Rectal smooth muscle tissue (tissue), 1 donor: ENCODE measurements around the gene CGB1.
A peak's percentile ranks its signal among the peaks of the same experiment; 100 is the strongest.

Experiments
- H3K27ac ChIP-seq: one replicate; pipeline ENCODE4 v1.7.0; 2013; ENCODE audit warnings: low read depth, low read length, inconsistent platforms
- H3K27me3 ChIP-seq: one replicate; pipeline ENCODE4 v1.7.0; 2013; ENCODE audit warnings: low read length; ENCODE audit not compliant: control insufficient read depth, insufficient read depth
- H3K36me3 ChIP-seq: one replicate; pipeline ENCODE4 v1.7.0; 2013; ENCODE audit warnings: low read length; ENCODE audit not compliant: control insufficient read depth, insufficient read depth
- H3K4me1 ChIP-seq: one replicate; pipeline ENCODE4 v1.7.0; 2013; ENCODE audit warnings: low read length; ENCODE audit not compliant: control insufficient read depth, insufficient read depth
- H3K4me3 ChIP-seq: one replicate; pipeline ENCODE4 v1.7.0; 2013; ENCODE audit warnings: low read length
- H3K9ac ChIP-seq: one replicate; pipeline ENCODE4 v1.7.0; 2013; ENCODE audit warnings: low read length

CGB1 gene

DNA sequence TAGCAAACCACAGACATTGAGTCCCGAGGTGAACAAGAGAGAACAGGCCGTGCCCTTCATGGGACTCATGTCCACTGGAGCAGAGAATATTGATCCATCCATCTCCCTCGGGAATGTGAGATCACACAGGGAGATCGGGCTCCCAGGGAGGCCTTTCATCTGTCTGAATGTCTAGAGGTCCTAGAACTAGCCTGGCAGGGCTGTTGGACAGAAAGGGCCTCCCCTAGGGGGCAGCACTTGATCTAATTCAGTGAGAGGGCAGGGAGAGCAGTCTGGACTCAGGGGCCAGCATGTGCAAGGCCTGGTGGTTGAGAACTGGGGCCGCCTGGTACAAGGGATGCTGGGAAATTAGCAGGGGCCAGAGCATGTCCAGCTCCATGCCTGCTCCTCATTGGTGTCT lies 38.7 kb downstream of the CGB1 start:
- Histone ChIP-seq H3K27me3 (no peaks in the 10 kb centered on the region), H3K9ac (no peak overlapping the region), H3K36me3 (no peaks in the 10 kb centered on the region), H3K27ac (no peak overlapping the region), H3K4me3 (no peak overlapping the region), H3K4me1 (peaks cover 3% of the 10 kb centered on the region)

DNA sequence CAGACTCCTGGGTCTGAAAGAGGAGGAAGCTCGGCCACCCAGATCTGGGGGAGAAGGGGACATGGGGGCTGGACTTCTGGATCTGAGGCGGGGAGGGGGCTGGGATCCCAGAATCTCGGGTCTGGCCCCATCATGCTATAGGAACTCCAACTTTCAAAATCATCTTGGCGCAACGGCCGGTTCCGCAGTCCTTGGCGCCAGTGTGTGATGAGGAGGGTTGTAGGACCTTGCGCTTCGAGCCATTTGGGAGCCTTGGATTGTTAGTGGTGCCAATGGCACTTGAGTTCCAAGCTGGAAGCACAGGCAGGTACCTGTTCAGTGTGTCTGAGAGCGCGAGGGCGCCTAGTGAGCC lies 42.7 kb downstream of the CGB1 start:
- H3K4me1 ChIP-seq: peaks cover 11% of the 10 kb centered on the region
- H3K27ac ChIP-seq: peak overlapping the region; percentile 95
- H3K27me3 ChIP-seq: no peaks in the 10 kb centered on the region
- peak overlapping the region; percentile 19 for H3K9ac ChIP-seq
- peaks cover 5% of the 10 kb centered on the region for H3K36me3 ChIP-seq
- H3K4me3 ChIP-seq: peak overlapping the region; percentile 79

DNA sequence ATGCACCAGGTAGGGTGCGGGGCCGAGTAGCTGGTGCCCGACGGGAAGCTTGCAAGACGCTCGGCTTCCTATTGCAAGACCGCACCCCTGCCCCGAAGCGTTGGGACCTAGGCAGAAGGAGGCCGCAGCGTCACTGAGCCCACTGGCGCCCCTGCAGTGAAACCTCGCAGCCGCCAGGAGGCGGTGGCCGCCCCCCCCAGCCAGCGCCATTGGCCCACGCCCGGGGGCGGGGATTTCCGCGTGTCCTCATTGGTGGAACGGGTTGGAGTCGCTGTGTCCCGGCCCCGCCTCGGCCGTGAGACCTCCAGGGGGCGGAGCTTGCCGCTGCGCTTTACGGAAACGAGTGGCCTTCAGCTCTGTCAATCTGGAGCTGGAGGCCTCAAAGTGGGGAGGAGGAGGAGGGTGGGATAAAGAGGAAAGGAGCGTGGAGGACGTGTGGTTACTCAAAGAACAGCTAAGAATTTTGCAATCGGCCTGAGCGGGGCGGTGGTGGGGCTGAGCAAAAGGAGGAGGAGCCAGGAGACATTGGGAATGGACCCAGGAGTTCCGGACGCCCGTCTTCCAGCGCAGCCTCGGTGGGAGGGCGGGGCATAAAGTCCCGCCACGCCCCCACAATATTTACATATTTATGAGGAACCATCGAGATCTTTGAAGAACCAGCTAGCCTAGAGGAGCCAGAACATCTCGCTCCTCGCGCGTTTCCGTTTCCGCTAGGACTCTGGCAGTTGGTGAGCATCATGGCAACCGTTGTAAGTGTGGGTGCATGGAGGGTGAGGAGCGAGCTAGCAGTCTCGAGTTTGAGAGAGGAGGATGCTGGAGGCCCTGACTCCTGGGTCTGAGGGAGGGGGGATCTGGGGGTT lies 43.3 kb downstream of the CGB1 start, which contains the start of the genes GYS1 and RUVBL2:
GYS1 (minus strand) TSS at position 135 of the 860 bp plus-strand sequence. CDS start 197 bp downstream, outside the sequence.
RUVBL2 (plus strand) TSS at position 713 of the 860 bp plus-strand sequence; CDS start at position 738, 25 bp downstream.
- Histone ChIP-seq H3K36me3 (peaks cover 9% of the 10 kb centered on the region), H3K27ac (peak within 1 kb of the TSS; percentile 95), H3K27me3 (no peaks in the 10 kb centered on the region), H3K4me1 (peaks cover 11% of the 10 kb centered on the region), H3K9ac (peak within 1 kb of the TSS; percentile 77), H3K4me3 (peak within 1 kb of the TSS; percentile 91)

DNA sequence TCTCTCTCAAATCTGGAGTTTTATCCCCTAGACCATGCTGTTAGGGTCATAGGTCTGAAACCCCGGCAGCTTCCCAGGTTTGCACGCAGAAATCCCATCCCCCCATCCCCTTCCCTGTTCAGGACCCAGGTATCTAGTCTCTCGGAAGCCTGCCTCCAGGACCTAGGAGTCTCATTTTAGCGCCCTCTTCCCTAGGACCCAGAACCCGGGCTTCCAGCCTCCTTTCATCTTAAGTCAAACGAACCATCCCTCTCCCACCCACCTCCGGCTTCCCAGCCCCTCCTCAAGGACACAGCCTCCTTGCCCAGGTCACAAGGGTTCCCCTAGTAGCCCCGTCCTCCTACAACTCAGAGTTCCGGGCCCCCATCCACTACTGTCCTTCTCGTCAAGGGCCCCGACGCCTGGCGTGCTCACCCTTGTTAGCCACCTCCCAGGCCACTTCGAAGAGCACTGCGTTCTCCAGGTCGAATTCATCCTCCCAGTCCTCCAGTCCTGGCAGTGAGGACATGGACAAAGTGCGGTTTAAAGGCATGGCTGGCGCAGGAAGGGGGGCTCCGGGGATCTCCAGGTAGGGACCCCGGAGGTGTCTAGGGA lies 44.0 kb downstream of the CGB1 start:
- Histone ChIP-seq H3K36me3 (peaks cover 9% of the 10 kb centered on the region), H3K27ac (peak overlapping the region; percentile 86), H3K27me3 (no peaks in the 10 kb centered on the region), H3K9ac (peak overlapping the region; percentile 77), H3K4me3 (peak overlapping the region; percentile 91), H3K4me1 (peaks cover 11% of the 10 kb centered on the region)

DNA sequence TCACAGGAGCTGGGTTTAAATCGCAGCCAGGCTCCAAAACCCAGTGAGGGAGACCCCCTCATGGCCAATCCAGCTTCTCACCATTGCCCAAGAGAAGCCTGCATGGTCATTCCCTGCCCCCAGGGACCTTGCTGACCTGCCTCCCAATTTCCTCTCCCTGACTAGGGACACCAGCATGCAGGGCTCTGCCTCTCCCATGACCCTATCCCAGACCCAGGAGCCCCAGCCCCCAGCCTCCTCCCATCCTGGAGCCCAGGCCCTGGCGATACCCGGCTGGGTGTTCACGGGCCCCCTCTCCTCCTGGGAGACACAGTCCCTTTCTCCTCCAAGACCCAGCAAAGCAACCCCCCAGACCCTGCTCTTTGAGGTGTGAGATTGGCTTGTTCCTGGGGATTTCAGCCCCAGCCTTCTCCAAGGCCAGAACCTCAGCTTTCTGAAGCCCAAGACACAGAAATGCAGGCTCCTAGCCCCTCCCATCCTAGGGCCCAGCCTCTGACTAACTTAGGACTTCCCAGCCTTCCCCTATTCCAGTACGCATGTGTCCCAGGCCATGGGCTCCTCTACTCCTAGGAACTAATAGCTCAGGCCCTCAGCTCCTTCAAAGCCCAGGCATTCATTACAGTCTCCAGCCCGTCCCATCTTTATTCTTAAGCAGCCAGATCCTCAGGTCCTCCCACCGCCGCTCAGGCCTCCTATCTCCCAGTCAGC lies 44.7 kb downstream of the CGB1 start:
- H3K27ac ChIP-seq: peak overlapping the region; percentile 86
- peak overlapping the region; percentile 77 for H3K9ac ChIP-seq
- no peaks in the 10 kb centered on the region for H3K27me3 ChIP-seq
- H3K4me3 ChIP-seq: peak overlapping the region; percentile 91
- peaks cover 9% of the 10 kb centered on the region for H3K36me3 ChIP-seq
- peaks cover 11% of the 10 kb centered on the region for H3K4me1 ChIP-seq

DNA sequence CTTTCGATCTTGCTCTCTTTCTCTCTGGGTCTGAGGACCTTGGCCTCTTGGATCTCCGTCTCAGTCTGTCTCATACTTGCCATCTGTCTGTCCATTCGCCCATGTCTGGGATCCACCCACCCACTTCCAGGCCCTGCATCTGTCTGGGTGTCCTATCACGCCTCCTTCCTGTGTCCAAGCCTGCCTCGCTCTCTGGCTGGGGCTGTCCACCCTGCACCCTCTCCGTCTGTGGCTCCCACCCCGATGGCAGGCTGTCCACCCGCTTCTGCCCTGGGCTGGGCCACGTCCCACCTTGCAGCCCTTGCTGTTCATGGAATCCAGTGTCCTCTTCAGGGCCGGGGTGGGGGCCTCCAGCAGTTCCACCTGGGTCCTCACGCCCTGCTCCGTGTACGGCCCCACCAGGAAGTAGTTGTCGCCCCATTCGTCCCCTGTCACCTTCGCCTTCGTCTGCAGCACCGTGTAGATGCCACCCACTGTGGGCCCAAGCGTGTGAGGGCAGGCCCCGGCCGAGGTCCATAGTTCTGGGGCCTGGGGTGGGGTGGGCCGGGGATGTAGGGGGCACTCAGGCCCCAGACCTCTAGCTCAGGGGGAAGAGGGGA lies 45.6 kb downstream of the CGB1 start:
- H3K36me3 ChIP-seq: peaks cover 10% of the 10 kb centered on the region
- H3K4me3 ChIP-seq: peak overlapping the region; percentile 91
- H3K27me3 ChIP-seq: no peaks in the 10 kb centered on the region
- no peak overlapping the region for H3K27ac ChIP-seq
- peaks cover 11% of the 10 kb centered on the region for H3K4me1 ChIP-seq
- peak overlapping the region; percentile 54 for H3K9ac ChIP-seq

DNA sequence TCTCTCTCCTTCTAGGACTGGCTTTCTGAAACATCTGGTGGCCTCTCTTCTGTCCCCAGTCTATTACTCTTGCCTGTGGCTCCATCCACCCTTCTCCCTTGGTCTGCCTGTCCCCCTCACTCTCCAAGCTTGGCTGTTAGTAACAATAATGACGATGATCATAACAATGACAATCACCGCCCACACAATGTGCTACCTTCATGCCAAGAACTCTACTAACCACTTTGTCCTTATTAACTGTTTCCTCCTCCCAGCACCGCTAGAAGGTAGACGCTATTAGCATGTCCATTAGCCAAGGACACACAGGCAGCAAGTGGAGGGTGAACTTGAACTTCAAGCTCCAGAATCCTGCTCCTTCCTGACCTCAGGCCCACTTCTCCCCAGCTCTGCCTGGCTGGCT lies 46.3 kb downstream of the CGB1 start:
- Histone ChIP-seq H3K9ac (no peak overlapping the region), H3K27me3 (no peaks in the 10 kb centered on the region), H3K4me1 (peaks cover 11% of the 10 kb centered on the region), H3K27ac (no peak overlapping the region), H3K36me3 (peaks cover 16% of the 10 kb centered on the region), H3K4me3 (no peak overlapping the region)

DNA sequence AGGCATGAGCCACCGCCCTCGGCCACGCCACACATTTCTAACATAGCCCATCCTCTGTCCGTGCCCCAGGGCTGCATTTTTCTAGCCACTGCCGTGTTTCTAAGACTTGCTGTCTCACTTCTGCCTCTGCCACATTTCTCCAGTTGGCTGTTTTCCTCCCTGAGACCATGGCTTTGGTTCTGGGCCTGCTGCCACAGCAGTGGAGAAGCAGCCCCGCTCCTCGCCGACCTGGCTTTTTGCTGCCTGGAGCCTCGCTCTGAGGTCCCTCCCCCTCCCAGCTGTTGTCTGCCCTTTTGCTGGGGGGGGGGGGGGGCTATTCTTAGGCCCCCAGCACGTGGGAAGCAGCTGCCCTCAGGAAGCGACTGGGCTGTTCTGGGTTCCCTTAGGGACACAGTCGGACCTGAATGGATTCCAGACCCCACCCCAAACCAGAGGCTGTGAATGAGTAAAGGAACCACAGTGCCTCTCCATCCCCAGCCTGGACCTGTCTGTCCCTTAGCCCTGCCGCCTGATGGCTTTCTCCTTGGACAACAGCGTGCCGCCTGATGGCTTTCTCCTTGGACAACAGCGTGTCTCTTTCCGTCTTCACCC lies 46.9 kb downstream of the CGB1 start:
- Histone ChIP-seq H3K9ac (no peak overlapping the region), H3K4me3 (no peak overlapping the region), H3K27me3 (no peaks in the 10 kb centered on the region), H3K27ac (no peak overlapping the region), H3K36me3 (peaks cover 22% of the 10 kb centered on the region), H3K4me1 (peaks cover 11% of the 10 kb centered on the region)

DNA sequence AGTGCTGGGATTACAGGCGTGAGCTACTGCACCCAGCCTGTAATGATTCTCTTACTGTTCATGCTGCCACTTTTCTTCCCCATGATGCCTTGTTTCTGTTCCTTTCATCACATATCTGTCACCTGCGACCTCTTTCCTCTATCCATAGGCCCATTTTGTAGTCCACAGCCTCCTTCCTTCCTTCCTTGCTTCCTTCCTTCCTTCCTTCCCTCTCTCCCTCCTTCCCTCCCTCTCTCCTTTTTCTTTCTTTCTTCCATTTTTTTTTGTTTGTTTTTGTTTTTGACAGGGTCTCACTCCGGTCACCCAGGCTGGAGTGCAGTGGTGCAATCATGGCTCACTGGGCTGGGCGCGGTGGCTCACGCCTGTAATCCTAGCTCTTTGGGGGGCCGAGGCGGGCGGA lies 47.8 kb downstream of the CGB1 start:
- H3K9ac ChIP-seq: no peak overlapping the region
- H3K4me3 ChIP-seq: no peak overlapping the region
- peaks cover 22% of the 10 kb centered on the region for H3K36me3 ChIP-seq
- H3K4me1 ChIP-seq: peaks cover 8% of the 10 kb centered on the region
- no peaks in the 10 kb centered on the region for H3K27me3 ChIP-seq
- no peak overlapping the region for H3K27ac ChIP-seq

DNA sequence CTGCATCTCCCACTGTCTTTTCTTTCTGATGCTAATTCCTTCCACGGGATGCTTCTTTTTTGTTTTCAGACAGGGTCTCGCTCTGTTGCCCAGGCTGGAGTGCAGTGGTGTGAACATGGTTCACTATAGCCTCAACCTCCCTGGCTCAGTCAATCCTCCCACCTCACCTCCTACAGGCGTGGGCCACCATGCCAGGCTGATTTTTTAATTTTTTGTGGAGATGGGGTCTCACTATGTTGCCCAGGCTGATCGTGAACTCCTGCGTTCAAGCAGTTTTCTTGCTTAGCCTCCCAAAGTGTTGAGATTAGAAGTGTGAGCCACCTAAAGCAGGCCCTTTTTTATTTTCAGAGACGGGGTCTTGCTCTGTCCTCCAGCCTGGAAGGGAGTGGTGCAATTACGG lies 48.4 kb downstream of the CGB1 start:
- Histone ChIP-seq H3K4me1 (peaks cover 8% of the 10 kb centered on the region), H3K27me3 (no peaks in the 10 kb centered on the region), H3K9ac (no peak overlapping the region), H3K27ac (no peak overlapping the region), H3K36me3 (peaks cover 22% of the 10 kb centered on the region), H3K4me3 (no peak overlapping the region)

DNA sequence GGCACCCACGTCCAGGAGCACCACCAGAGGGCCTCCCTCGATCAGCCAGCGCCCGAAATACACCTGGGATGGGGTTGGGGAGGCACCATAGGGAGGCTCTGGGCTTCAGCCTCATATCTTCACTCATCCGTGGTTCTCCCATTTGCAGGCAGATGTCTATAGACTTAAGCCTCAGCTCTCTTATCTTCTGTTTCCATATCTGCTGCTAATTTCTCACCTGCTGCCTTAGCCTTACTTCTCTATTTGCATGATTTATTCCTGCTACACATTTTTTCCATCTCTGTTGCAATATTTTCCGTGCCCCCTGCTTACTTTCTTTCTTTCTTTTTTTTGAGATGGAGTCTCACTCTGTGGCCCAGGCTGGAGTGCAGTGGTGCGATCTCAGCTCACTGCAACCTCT lies 49.4 kb downstream of the CGB1 start:
- no peaks in the 10 kb centered on the region for H3K27me3 ChIP-seq
- peaks cover 25% of the 10 kb centered on the region for H3K36me3 ChIP-seq
- no peak overlapping the region for H3K4me3 ChIP-seq
- no peak overlapping the region for H3K9ac ChIP-seq
- no peak overlapping the region for H3K27ac ChIP-seq
- peaks cover 8% of the 10 kb centered on the region for H3K4me1 ChIP-seq

DNA sequence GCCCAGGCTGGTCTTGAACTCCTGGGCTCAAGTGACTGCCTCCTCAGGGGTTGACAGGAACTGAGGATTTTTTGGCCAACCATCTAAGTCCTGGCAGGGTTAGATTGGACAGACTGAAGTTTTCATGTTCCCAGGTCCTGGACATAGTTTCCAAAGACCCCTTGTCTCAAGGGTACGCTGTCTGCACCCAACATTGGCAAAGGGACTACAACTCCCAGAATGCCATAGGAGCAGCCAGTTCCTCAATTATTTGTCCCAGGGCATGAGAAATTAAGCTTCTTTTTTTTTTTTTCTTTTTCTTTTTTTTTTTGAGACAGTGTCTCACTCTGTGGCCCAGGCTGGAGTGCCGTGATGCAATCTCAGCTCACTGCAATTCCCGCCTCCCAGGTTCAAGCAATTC lies 50.5 kb downstream of the CGB1 start:
- Histone ChIP-seq H3K4me3 (no peak overlapping the region), H3K4me1 (no peaks in the 10 kb centered on the region), H3K27me3 (no peaks in the 10 kb centered on the region), H3K27ac (no peak overlapping the region), H3K9ac (no peak overlapping the region), H3K36me3 (peaks cover 28% of the 10 kb centered on the region)
